HepG2 (cell line): ENCODE data around the gene PPP2R5C. TPM values are rescaled to one million over a fixed set of nuclear protein-coding genes. Genes with fewer than 3 reads are reported as not detected.

Source experiments
- BCL3 ChIP-seq: sonication (generic); formaldehyde crosslinking; IDR thresholded peaks from 2 replicates; pipeline ENCODE4 v1.5.1; 2020; ENCODE audit warnings: mild to moderate bottlenecking, missing genetic modification reagents, moderate library complexity
- KDM3A ChIP-seq: IDR thresholded peaks from 2 replicates; pipeline ENCODE4 v1.6.1; 2018; ENCODE audit warnings: low read depth, missing compliant biosample characterization
- LBX2 ChIP-seq: sonication (generic); formaldehyde crosslinking; IDR thresholded peaks from 2 replicates; pipeline ENCODE4 v1.5.0; 2020; ENCODE audit warnings: missing genetic modification reagents, mild to moderate bottlenecking, borderline replicate concordance
- MTF2 ChIP-seq: sonication (generic); formaldehyde crosslinking; IDR thresholded peaks from 2 replicates; pipeline ENCODE4 v1.5.0; 2020; ENCODE audit warnings: missing genetic modification reagents, borderline replicate concordance
- NFKB2 ChIP-seq: sonication (generic); formaldehyde crosslinking; IDR thresholded peaks from 2 replicates; pipeline ENCODE4 v1.4.0; 2020; ENCODE audit warnings: missing genetic modification reagents, borderline replicate concordance
- NFYC ChIP-seq: IDR thresholded peaks from 2 replicates; pipeline ENCODE4 v1.6.1; 2016; ENCODE audit warnings: missing genetic modification reagents, missing compliant biosample characterization
- PHF20 ChIP-seq: sonication (generic); formaldehyde crosslinking; IDR thresholded peaks from 2 replicates; pipeline ENCODE4 v1.5.0; 2020; ENCODE audit warnings: mild to moderate bottlenecking, missing genetic modification reagents
- PRDM4 ChIP-seq: sonication (generic); formaldehyde crosslinking; IDR thresholded peaks from 2 replicates; pipeline ENCODE4 v1.9.0; 2021; ENCODE audit warnings: missing genetic modification reagents, borderline replicate concordance
- SKIL ChIP-seq: sonication (generic); formaldehyde crosslinking; IDR thresholded peaks from 2 replicates; pipeline ENCODE4 v1.8.0; 2022; ENCODE audit warnings: missing genetic modification reagents, mild to moderate bottlenecking, moderate library complexity, borderline replicate concordance
- THAP9 ChIP-seq: sonication (generic); formaldehyde crosslinking; IDR thresholded peaks from 2 replicates; pipeline ENCODE4; 2020; ENCODE audit warnings: missing genetic modification reagents, mild to moderate bottlenecking, borderline replicate concordance
- ZBTB2 ChIP-seq: sonication (generic); formaldehyde crosslinking; IDR thresholded peaks from 2 replicates; pipeline ENCODE4 v1.8.0; 2022; ENCODE audit warnings: low read depth, missing genetic modification reagents
- ZNF432 ChIP-seq: sonication (generic); formaldehyde crosslinking; IDR thresholded peaks from 2 replicates; pipeline ENCODE4 v1.5.0; 2020; ENCODE audit warnings: missing genetic modification reagents, mild to moderate bottlenecking, borderline replicate concordance
- ZNF615 ChIP-seq: sonication (generic); formaldehyde crosslinking; IDR thresholded peaks from 2 replicates; pipeline ENCODE4 v1.5.0; 2020; ENCODE audit warnings: mild to moderate bottlenecking, missing genetic modification reagents, borderline replicate concordance
- ZNF703 ChIP-seq: sonication (generic); formaldehyde crosslinking; IDR thresholded peaks from 2 replicates; pipeline ENCODE4 v1.5.1; 2020; ENCODE audit warnings: missing genetic modification reagents, mild to moderate bottlenecking, moderate library complexity, borderline replicate concordance
- polyA plus RNA-seq, 8 experiments: library from polyadenylated mRNA; depleted of rRNA in 3 of 8; stranded (reverse) in 7 of 8; unstranded in 1 of 8; fragments of >200 nt; fragmentation: Illumina TruSeq in 4 of 8; extraction: Trizol in 4 of 8; gene quantifications; 2 replicates each; pipeline versions ENCODE4 v1.2.1 to v1.2.3, GENCODE V29; 2011 to 2016; ENCODE audit warnings: low read depth in 4 of 8, missing spikeins in 1 of 8, mixed read lengths in 1 of 8; ENCODE audit not compliant: insufficient read depth in 1 of 8
- total RNA-seq, 5 experiments: library from RNA; depleted of rRNA; stranded (reverse); fragments of >200 nt; fragmentation: Illumina TruSeq; extraction: Trizol; gene quantifications; 2 replicates each; pipeline ENCODE4 v1.2.3, GENCODE V29; 2016; ENCODE audit warnings: low read depth in 1 of 5

PPP2R5C gene
- total and polyA plus RNA-seq, 2 of the 13 experiments (the other 11 are each of a cell fraction or from before 2014, with no cell fraction given), result 74.3 to 78.5 TPM

- peak; percentile 88; the same call in 1 of the 2 replicates for TF ChIP-seq NFKB2 (CRISPR knock-in tag)
- 0 out of 2 replicates have a peak, but pooled peaks have one; percentile 22 for TF ChIP-seq BCL3
- TF ChIP-seq ZNF703 (CRISPR knock-in tag), result no peak
- 0 out of 2 replicates have a peak, but pooled peaks have one; percentile 17 for TF ChIP-seq ZBTB2 (CRISPR knock-in tag)
- no peak; the same call in 1 of the 2 replicates for TF ChIP-seq LBX2 (CRISPR knock-in tag)
- peak; percentile 42 for TF ChIP-seq KDM3A (CRISPR knock-in tag)
- peak; percentile 98 for TF ChIP-seq NFYC
- no peak for TF ChIP-seq MTF2 (CRISPR knock-in tag)
- TF ChIP-seq ZNF432 (CRISPR knock-in tag), result no peak; the same call in 1 of the 2 replicates
- TF ChIP-seq THAP9 (CRISPR knock-in tag), result peak; percentile 84
- TF ChIP-seq PRDM4 (CRISPR knock-in tag), result peak; percentile 91; the same call in 1 of the 2 replicates
- peak; percentile 97 for TF ChIP-seq PHF20 (CRISPR knock-in tag)
- no peak; the same call in 1 of the 2 replicates for TF ChIP-seq ZNF615 (CRISPR knock-in tag)
- 0 out of 2 replicates have a peak, but pooled peaks have one; percentile 39 for TF ChIP-seq SKIL (CRISPR knock-in tag)
Measured at GRCh38 chr14:101947904-101948665, 186.6 kb downstream of the PPP2R5C start (continued).
